Stimulated activated CD8-positive, alpha-beta memory T cell treated with anti-CD3 and anti-CD28 coated beads, Interleukin-4, amount 100 ng/mL, for 1 hour (primary cell): ENCODE measurements around the gene ASB4.
A peak's percentile ranks its signal among the peaks of the same experiment; 100 is the strongest.
"Not testable (repeated sequence)": the region's sequence is repeated elsewhere in the genome, so short reads cannot be mapped to it uniquely, and the experiment has no call there.

Source experiments
- DNase-seq, 2 donors: peaks; one replicate each; pipeline ENCODE4 v3.0.0-alpha.2; 2020; ENCODE audit warnings: low read depth in 2 of 2, low spot score in 1 of 2

The ASB4 gene

GRCh38 chr7:95485391-95486123 is at the start of gene ASB4:
Gene ASB4 (plus strand): TSS chr7:95485943. CDS start chr7:95485972, 29 bp downstream.
- DNase-seq = no peak

GRCh38 chr7:95436407-95436806 is 49.3 kb upstream of the ASB4 start:
- DNase-seq = no peak

GRCh38 chr7:95440394-95441038 is 45.2 kb upstream of the ASB4 start:
- DNase-seq = no peak

GRCh38 chr7:95441042-95441823 is 44.5 kb upstream of the ASB4 start:
- DNase-seq = no peak

GRCh38 chr7:95444796-95445195 is 40.9 kb upstream of the ASB4 start:
- DNase-seq = no peak

- no peak for DNase-seq
These were observed 39.1 kb upstream of the ASB4 start for GRCh38 chr7:95446618-95447017.

GRCh38 chr7:95454438-95455045 is 31.2 kb upstream of the ASB4 start:
- DNase-seq = no peak

- no peak for DNase-seq
These were observed 27.8 kb upstream of the ASB4 start for GRCh38 chr7:95457947-95458346.

GRCh38 chr7:95460653-95461052 is 25.1 kb upstream of the ASB4 start:
- DNase-seq = not testable (repeated sequence)

- DNase-seq = no peak
These were observed 17.7 kb upstream of the ASB4 start for GRCh38 chr7:95467912-95468607.

GRCh38 chr7:95469187-95469586 is 16.6 kb upstream of the ASB4 start:
- DNase-seq = no peak

GRCh38 chr7:95469848-95470247 is 15.9 kb upstream of the ASB4 start:
- DNase-seq = no peak

GRCh38 chr7:95470452-95470851 is 15.3 kb upstream of the ASB4 start:
- no peak for DNase-seq

GRCh38 chr7:95471071-95471470 is 14.7 kb upstream of the ASB4 start:
- DNase-seq = no peak

- no peak for DNase-seq
These were observed 13.1 kb upstream of the ASB4 start for GRCh38 chr7:95472581-95473161.

GRCh38 chr7:95473276-95473985 is 12.3 kb upstream of the ASB4 start:
- DNase-seq = no peak

- DNase-seq = no peak
These were observed 9.5 kb upstream of the ASB4 start for GRCh38 chr7:95476072-95476847.

- DNase-seq = peak in 1 of 2 donors; percentile 13
These were observed 8.7 kb upstream of the ASB4 start for GRCh38 chr7:95476904-95477594.
